ENCODE results near the gene INHBC.

DNA sequence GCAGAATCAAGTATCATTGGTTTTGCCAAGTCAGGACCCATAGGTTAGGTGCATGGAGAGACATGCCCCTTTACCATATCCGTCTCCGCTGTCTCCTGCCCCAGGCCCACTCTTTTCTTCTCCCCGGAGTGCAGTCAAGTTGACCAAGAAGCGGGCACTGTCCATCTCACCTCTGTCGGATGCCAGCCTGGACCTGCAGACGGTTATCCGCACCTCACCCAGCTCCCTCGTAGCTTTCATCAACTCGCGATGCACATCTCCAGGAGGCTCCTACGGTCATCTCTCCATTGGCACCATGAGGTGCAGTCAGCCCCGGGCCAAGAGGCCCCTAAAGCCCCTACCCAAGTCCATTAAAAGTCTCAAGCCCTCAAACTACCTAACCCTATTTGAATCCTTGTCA is 30.0 kb downstream of the INHBC start:
- TF ChIP-seq YY1 (IDR thresholded peaks at IDR 0.05; ENCODE audit: insufficient read depth, insufficient read length) (no peak), ZNF274 (IDR thresholded peaks at IDR 0.05; ENCODE audit: low read depth, low read length) (no peak), SUZ12 (IDR thresholded peaks at IDR 0.05; ENCODE audit: extremely low read depth, insufficient read depth, insufficient read length) (no peak)

Measured in NT2/D1 (cell line).